IMR-90 (cell line): ENCODE measurements around the gene PITRM1. TPM values are rescaled to one million over a fixed set of nuclear protein-coding genes. Genes with fewer than 3 reads are reported as not detected.

Source experiments
- ATAC-seq: fragments of 200-7000 bp; cut with Tn5 transposase; 2 replicates; pipeline ENCODE4 v1.9.1; 2020; ENCODE audit warnings: low read depth, mild to moderate bottlenecking, moderate library complexity
- BruUV-seq: library from RNA; stranded (reverse); fragments of 400-500 nt; replicated peaks from 2 replicates; lab custom pipeline; 2021; lab: Mats Ljungman, UMichigan
- CTCF ChIA-PET: fragments of 300-600 bp; formaldehyde crosslinking; extraction: SDS; loops from one replicate; lab custom pipeline; 2021; ENCODE audit warnings: antibody characterized with exemption; lab: Yijun Ruan, JAX
- POLR2A ChIA-PET: fragments of 300-600 bp; sonication (Branson Sonifier 250); formaldehyde crosslinking; loops from one replicate; lab custom pipeline; 2022; ENCODE audit warnings: antibody characterized with exemption; ENCODE audit not compliant: unreplicated experiment; lab: Charles Lee
- DNase-seq: peaks from one replicate; pipeline ENCODE4 v3.0.0; 2013
- H2AFZ ChIP-seq: replicated peaks from 2 replicates; pipeline ENCODE3; 2013; ENCODE audit warnings: low read length, mild to moderate bottlenecking; ENCODE audit not compliant: poor library complexity
- H2AK5ac ChIP-seq: 2 replicates; pipeline ENCODE4 v1.6.1; 2013; ENCODE audit warnings: low read depth, low read length, inconsistent platforms
- H2AK9ac ChIP-seq: replicated peaks from 2 replicates; pipeline ENCODE3; 2013; ENCODE audit warnings: mild to moderate bottlenecking, low read depth, low read length, moderate library complexity; ENCODE audit not compliant: poor library complexity
- H2BK120ac ChIP-seq: 2 replicates; pipeline ENCODE4 v1.6.1; 2013; ENCODE audit warnings: low read depth, low read length, inconsistent platforms
- H2BK15ac ChIP-seq: 3 replicates; pipeline ENCODE4 v1.6.1; 2013; ENCODE audit warnings: low read depth, low read length, inconsistent platforms
- H2BK20ac ChIP-seq: 2 replicates; pipeline ENCODE4 v1.6.1; 2013; ENCODE audit warnings: low read depth, mild to moderate bottlenecking, inconsistent platforms, low read length, moderate library complexity
- H2BK5ac ChIP-seq: 2 replicates; pipeline ENCODE4 v1.6.1; 2013; ENCODE audit warnings: mild to moderate bottlenecking, low read depth, low read length, inconsistent platforms; ENCODE audit not compliant: poor library complexity, severe bottlenecking
- H3K14ac ChIP-seq: replicated peaks from 2 replicates; pipeline ENCODE4 v1.6.1; 2013; ENCODE audit warnings: low read depth, low read length, inconsistent platforms
- H3K18ac ChIP-seq: 2 replicates; pipeline ENCODE4 v1.6.1; 2013; ENCODE audit warnings: low read depth, low read length, control low read depth
- H3K23ac ChIP-seq: 2 replicates; pipeline ENCODE4 v1.6.1; 2013; ENCODE audit warnings: low read depth, low read length, inconsistent platforms
- H3K27ac ChIP-seq: 2 replicates; pipeline ENCODE4 v1.5.1; 2013; ENCODE audit warnings: mild to moderate bottlenecking, control low read depth, low read length; ENCODE audit not compliant: insufficient read depth
- H3K27me3 ChIP-seq: 2 replicates; pipeline ENCODE4 v1.6.1; 2013; ENCODE audit warnings: low read length; ENCODE audit not compliant: control insufficient read depth, insufficient read depth
- H3K36me3 ChIP-seq: 2 replicates; pipeline ENCODE4 v1.6.1; 2013; ENCODE audit warnings: low read length, mixed read lengths; ENCODE audit not compliant: control insufficient read depth, insufficient read depth
- H3K4ac ChIP-seq: 2 replicates; pipeline ENCODE4 v1.6.1; 2013; ENCODE audit warnings: low read depth, low read length, inconsistent platforms
- H3K4me1 ChIP-seq: 2 replicates; pipeline ENCODE4 v1.6.1; 2013; ENCODE audit warnings: low read length, mixed read lengths; ENCODE audit not compliant: control insufficient read depth, insufficient read depth
- H3K4me2 ChIP-seq: 2 replicates; pipeline ENCODE4 v1.6.1; 2013; ENCODE audit warnings: low read depth, mild to moderate bottlenecking, control low read depth, low read length, moderate library complexity
- H3K4me3 ChIP-seq: 2 replicates; pipeline ENCODE4 v1.5.1; 2013; ENCODE audit warnings: low read depth, mild to moderate bottlenecking, control low read depth, low read length, moderate library complexity; ENCODE audit not compliant: insufficient read depth
- H3K56ac ChIP-seq: 2 replicates; pipeline ENCODE4 v1.6.1; 2013; ENCODE audit warnings: low read length, inconsistent platforms; ENCODE audit not compliant: insufficient read depth; ENCODE audit errors: extremely low read depth
- H3K79me1 ChIP-seq, 2 experiments: 2 replicates each; pipeline ENCODE4 v1.6.1; 2013; ENCODE audit warnings: low read length in 2 of 2, inconsistent platforms in 1 of 2, low read depth in 1 of 2
- H3K9ac ChIP-seq: 2 replicates; pipeline ENCODE4 v1.6.1; 2013; ENCODE audit warnings: low read depth, low read length, control low read depth
- H3K9me1 ChIP-seq: 2 replicates; pipeline ENCODE4 v1.6.1; 2013; ENCODE audit warnings: low read length, inconsistent platforms; ENCODE audit not compliant: insufficient read depth
- H3K9me3 ChIP-seq: 2 replicates; pipeline ENCODE4 v1.6.1; 2013; ENCODE audit warnings: low read length; ENCODE audit not compliant: control insufficient read depth, insufficient read depth
- H4K20me1 ChIP-seq: 2 replicates; pipeline ENCODE4 v1.6.1; 2013; ENCODE audit warnings: low read length, inconsistent platforms; ENCODE audit not compliant: insufficient read depth
- H4K5ac ChIP-seq: 2 replicates; pipeline ENCODE4 v1.6.1; 2013; ENCODE audit warnings: mild to moderate bottlenecking, low read depth, low read length, control low read depth
- H4K8ac ChIP-seq, 2 experiments: 2 replicates each; pipeline ENCODE4 v1.6.1; 2013; ENCODE audit warnings: low read depth in 2 of 2, low read length in 2 of 2, control low read depth in 1 of 2, inconsistent platforms in 1 of 2
- H4K91ac ChIP-seq: 2 replicates; pipeline ENCODE4 v1.6.1; 2013; ENCODE audit warnings: low read depth, low read length, inconsistent platforms; ENCODE audit not compliant: insufficient read depth
- BHLHE40 ChIP-seq: fragments of 150-350 bp; IDR thresholded peaks from 2 replicates; pipeline ENCODE4 v1.6.1; 2016; ENCODE audit warnings: mild to moderate bottlenecking, low read depth, low read length
- CEBPB ChIP-seq: IDR thresholded peaks from 2 replicates; pipeline ENCODE4 v1.6.1; 2012; ENCODE audit warnings: low read depth, low read length, improper control_type of control experiment
- CHD1 ChIP-seq: IDR thresholded peaks from 2 replicates; pipeline ENCODE4 v1.6.1; 2012; ENCODE audit warnings: low read depth, low read length, improper control_type of control experiment
- NFE2L2 ChIP-seq: fragments of 150-350 bp; IDR thresholded peaks from 2 replicates; pipeline ENCODE4 v1.6.1; 2016; ENCODE audit warnings: low read depth, mild to moderate bottlenecking, low read length
- RAD21 ChIP-seq: IDR thresholded peaks from 2 replicates; pipeline ENCODE4 v1.6.1; 2012; ENCODE audit warnings: low read length, improper control_type of control experiment
- RCOR1 ChIP-seq: IDR thresholded peaks from 2 replicates; pipeline ENCODE4 v1.6.1; 2012; ENCODE audit warnings: mild to moderate bottlenecking, low read length, improper control_type of control experiment; ENCODE audit not compliant: insufficient replicate concordance
- WGBS, 2 experiments: methylation state at CpG; one replicate each; pipeline versions ENCODE4 v1.1.5 to v1.1.7; 2013; ENCODE audit warnings: missing lambda C conversion rate in 2 of 2; ENCODE audit not compliant: insufficient read length in 1 of 2; ENCODE audit errors: extremely low coverage in 2 of 2; 5-methylcytosine and 5-hydroxymethylcytosine counted together
- dilution Hi-C: fragments of 300-500 bp; cut with HindIII; formaldehyde crosslinking; loops from one replicate; pipeline ENCODE4 v1.14.3; 2018; ENCODE audit warnings: low sequenced_read_pairs; ENCODE audit not compliant: unreplicated experiment
- in situ Hi-C: fragments of 300-500 bp; cut with MboI; formaldehyde crosslinking; loops from 3 replicates; pipeline ENCODE4 v1.14.3; 2019; ENCODE audit warnings: low sequenced_read_pairs, inconsistent platforms, mixed read lengths
- intact Hi-C: fragments of 100-400 bp; cut with micrococcal nuclease; formaldehyde crosslinking; loops from 2 replicates; pipeline ENCODE4 v1.10.0; 2022
- polyA plus RNA-seq, 3 experiments: library from polyadenylated mRNA; depleted of rRNA; stranded (reverse); fragments of >200 nt; gene quantifications; 2 replicates each; pipeline ENCODE4 v1.2.3, GENCODE V29; 2012; ENCODE audit warnings: low replicate concordance in 1 of 3
- total RNA-seq: library from RNA; depleted of rRNA; stranded (reverse); fragments of >200 nt; gene quantifications from 2 replicates; pipeline ENCODE4 v1.2.3, GENCODE V29; 2012
- TF ChIP-seq, protein P1 (sequence below): fragments of 150-350 bp; IDR thresholded peaks from 2 replicates; pipeline ENCODE4 v1.6.1; 2017; ENCODE audit warnings: mild to moderate bottlenecking, antibody characterized with exemption, low read length, low read depth

Gene PITRM1
- total and polyA plus RNA-seq, 2 of the 4 experiments (the other 2 are of a cell fraction) = 97.1 to 124 TPM

DNA sequence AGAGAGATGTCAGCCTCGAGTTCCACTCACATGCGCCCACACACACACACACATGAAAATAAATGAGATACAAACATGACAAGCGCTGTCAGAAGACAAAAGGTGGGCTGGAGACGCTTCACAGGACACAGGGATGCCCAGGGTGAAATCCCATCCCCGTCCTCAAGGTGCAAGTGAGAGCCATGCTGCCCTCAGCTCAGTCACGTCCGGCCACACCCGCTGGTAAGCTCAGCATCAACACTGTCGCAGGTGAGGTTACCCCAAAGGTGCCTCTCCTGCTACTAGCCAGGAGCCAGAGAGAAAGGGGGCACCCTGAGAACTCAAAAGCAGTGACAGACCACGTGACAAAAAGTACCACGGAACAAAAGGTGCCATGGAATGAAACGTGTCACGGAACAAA, 22.2 kb downstream of the PITRM1 start:
- Histone ChIP-seq H3K4me3 (no peak overlapping the region), H3K27ac (no peak overlapping the region), H4K91ac (no peak overlapping the region), H2AK9ac (no peak overlapping the region), H2BK20ac (no peak overlapping the region), H3K14ac (no peak overlapping the region), H3K4me1 (no peaks in the 10 kb centered on the region), H3K79me1 (peaks cover 18 to 37% of the 10 kb centered on the region in 2 experiments), H3K4ac (no peak overlapping the region), H3K4me2 (no peak overlapping the region), H2AK5ac (no peak overlapping the region), H2AFZ (no peak overlapping the region), H4K5ac (no peak overlapping the region), H4K20me1 (no peaks in the 10 kb centered on the region; the same call in none of the 2 replicates), H2BK5ac (no peak overlapping the region), H3K18ac (no peak overlapping the region), H3K36me3 (peaks cover 73% of the 10 kb centered on the region), H4K8ac (no peak overlapping the region), H3K9me1 (no peaks in the 10 kb centered on the region; the same call in 1 of the 2 replicates), H3K9me3 (no peaks in the 10 kb centered on the region), H3K27me3 (no peaks in the 10 kb centered on the region), H2BK120ac (no peak overlapping the region), H3K9ac (no peak overlapping the region), H2BK15ac (no peak overlapping the region), H3K56ac (no peak overlapping the region), H3K23ac (no peak overlapping the region)
- ATAC-seq = no peak
- no peak for DNase-seq
- CTCF ChIA-PET = no interaction called here
- TF ChIP-seq CHD1 (no peak), CEBPB (no peak), RAD21 (no peak), BHLHE40 (no peak), RCOR1 (no peak), NFE2L2 (no peak)
- TF ChIP-seq, protein P1, sequence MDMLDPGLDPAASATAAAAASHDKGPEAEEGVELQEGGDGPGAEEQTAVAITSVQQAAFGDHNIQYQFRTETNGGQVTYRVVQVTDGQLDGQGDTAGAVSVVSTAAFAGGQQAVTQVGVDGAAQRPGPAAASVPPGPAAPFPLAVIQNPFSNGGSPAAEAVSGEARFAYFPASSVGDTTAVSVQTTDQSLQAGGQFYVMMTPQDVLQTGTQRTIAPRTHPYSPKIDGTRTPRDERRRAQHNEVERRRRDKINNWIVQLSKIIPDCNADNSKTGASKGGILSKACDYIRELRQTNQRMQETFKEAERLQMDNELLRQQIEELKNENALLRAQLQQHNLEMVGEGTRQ = no peak
- intact Hi-C loops (no loop called here), in situ Hi-C loops (no loop called here), dilution Hi-C loops (no loop called here)
- 89% methylated on average over 8 of the region's 13 CpGs; no CpG with 5 or more reads in 1 of the 2 experiments for WGBS, 2 experiments
- POLR2A ChIA-PET = no interaction called here
- no TSS peak for BruUV-seq
